K562 (cell line): ENCODE results near the gene SCGB3A2. TPM values are rescaled to one million over a fixed set of nuclear protein-coding genes. Genes with fewer than 3 reads are reported as not detected.

Source experiments
- ATAC-seq: fragments of 200-7000 bp; cut with Tn5 transposase; 3 replicates; pipeline ENCODE4 v1.9.1; 2020; ENCODE audit warnings: moderate library complexity
- BruUV-seq: library from RNA; stranded (reverse); fragments of 400-500 nt; replicated peaks from 2 replicates; lab custom pipeline; 2021; lab: Mats Ljungman, UMichigan
- CTCF ChIA-PET: fragments of 300-600 bp; formaldehyde crosslinking; extraction: SDS; loops from one replicate; lab custom pipeline; 2021; ENCODE audit warnings: low intra/inter-chr PET ratio; lab: Yijun Ruan, JAX
- POLR2A ChIA-PET: fragments of 300-600, 350-650 bp; sonication (Branson Sonifier 250); formaldehyde crosslinking; extraction: SDS; loops from one replicate; lab custom pipeline; 2021; ENCODE audit warnings: antibody characterized with exemption, inconsistent platforms; lab: Yijun Ruan, JAX
- DNase-seq, 4 experiments: peaks; one replicate each; pipeline versions ENCODE4 v3.0.0 to v3.0.0-alpha.2; 2011 to 2018; ENCODE audit warnings: low spot score in 3 of 4, mixed read lengths in 3 of 4; ENCODE audit errors: extremely low read depth in 1 of 4
- FAIRE-seq: peaks from 2 replicates; lab custom pipeline; 2011; peaks lifted over from hg19 to GRCh38; lab: Jason Lieb, UNC
- H2AFZ ChIP-seq: 2 replicates; pipeline ENCODE4 v1.6.0; 2011; ENCODE audit warnings: low read depth, low read length, control low read depth, inconsistent platforms
- H3K27ac ChIP-seq: fragments of 200-600 bp; 3 replicates; pipeline ENCODE4 v1.8.0; 2011; ENCODE audit warnings: low read depth, mild to moderate bottlenecking, control low read depth, inconsistent platforms, low read length, moderate library complexity, mixed read lengths; ENCODE audit errors: extremely low read depth
- H3K27me3 ChIP-seq, 2 experiments: fragments of 300-600 bp in 1 of 2; 2 replicates in 1 of 2; 3 replicates in 1 of 2; pipeline versions ENCODE4 v1.6.0 to v1.8.0; 2011; ENCODE audit warnings: inconsistent platforms in 2 of 2, low read length in 2 of 2, mild to moderate bottlenecking in 1 of 2, mixed read lengths in 1 of 2, moderate library complexity in 1 of 2; ENCODE audit not compliant: control insufficient read depth in 2 of 2, insufficient read depth in 2 of 2
- H3K36me3 ChIP-seq: fragments of 300-600 bp; 3 replicates; pipeline ENCODE4 v1.8.0; 2011; ENCODE audit warnings: mild to moderate bottlenecking, low read length, inconsistent platforms; ENCODE audit not compliant: control insufficient read depth, insufficient read depth
- H3K4me1 ChIP-seq, 2 experiments: fragments of 200-600 bp in 1 of 2; replicated peaks in 1 of 2; 2 replicates in 1 of 2; 3 replicates in 1 of 2; pipeline versions ENCODE4 v1.5.1 to v1.8.0; 2011; ENCODE audit warnings: inconsistent platforms in 2 of 2, low read length in 2 of 2, mild to moderate bottlenecking in 1 of 2, mixed read lengths in 1 of 2, moderate library complexity in 1 of 2; ENCODE audit not compliant: control insufficient read depth in 2 of 2, insufficient read depth in 2 of 2
- H3K4me2 ChIP-seq: 2 replicates; pipeline ENCODE4 v1.6.1; 2011; ENCODE audit warnings: low read length, control low read depth, inconsistent platforms, mixed read lengths; ENCODE audit not compliant: insufficient read depth
- H3K4me3 ChIP-seq: fragments of 200-600 bp; sonication (generic), shearing (Covaris generic); 2 replicates; pipeline ENCODE4 v1.5.1; 2016; ENCODE audit warnings: control low read depth, inconsistent platforms
- H3K79me2 ChIP-seq: fragments of 200-600 bp; 3 replicates; pipeline ENCODE4 v1.8.0; 2011; ENCODE audit warnings: low read length, inconsistent platforms; ENCODE audit not compliant: control insufficient read depth, insufficient read depth
- H3K9ac ChIP-seq, 2 experiments: 2 replicates each; pipeline versions ENCODE4 v1.6.0 to v1.6.1; 2011; ENCODE audit warnings: low read depth in 2 of 2, low read length in 2 of 2, control low read depth in 1 of 2, inconsistent platforms in 1 of 2, mild to moderate bottlenecking in 1 of 2, mixed read lengths in 1 of 2; ENCODE audit not compliant: insufficient read depth in 1 of 2
- H3K9me1 ChIP-seq: one replicate; pipeline ENCODE4 v1.6.0; 2011; ENCODE audit warnings: inconsistent platforms, mild to moderate bottlenecking, low read length, moderate library complexity; ENCODE audit not compliant: control insufficient read depth, insufficient read depth
- H3K9me3 ChIP-seq: replicated peaks from 2 replicates; pipeline ENCODE4 v1.5.1; 2011; ENCODE audit warnings: low read depth, low read length, inconsistent platforms; ENCODE audit not compliant: control insufficient read depth, insufficient read depth
- H4K20me1 ChIP-seq: replicated peaks from 2 replicates; pipeline ENCODE4 v1.6.1; 2011; ENCODE audit warnings: low read length, inconsistent platforms, mixed read lengths; ENCODE audit not compliant: control insufficient read depth, insufficient read depth
- FIP1L1 ChIP-seq: fragments of 200-400 bp; formaldehyde crosslinking; IDR thresholded peaks from 2 replicates; pipeline ENCODE4 v1.6.1; 2018; ENCODE audit warnings: mild to moderate bottlenecking, low read depth, low read length; ENCODE audit not compliant: poor library complexity, severe bottlenecking
- IFI16 ChIP-seq: fragments of 250-450 bp; sonication (Bioruptor Pico); IDR thresholded peaks from 2 replicates; pipeline ENCODE4 v2.1.2; 2022; ENCODE audit warnings: mild to moderate bottlenecking, inconsistent platforms
- NFIX ChIP-seq: fragments of 250-450 bp; sonication (Bioruptor Pico); IDR thresholded peaks from 2 replicates; pipeline ENCODE4 v1.4.0; 2020; ENCODE audit warnings: low read depth, mild to moderate bottlenecking, moderate library complexity
- NR3C1 ChIP-seq: sonication (generic); formaldehyde crosslinking; IDR thresholded peaks from 2 replicates; pipeline ENCODE4 v1.8.1; 2022; ENCODE audit warnings: missing genetic modification reagents
- POLR2G ChIP-seq: fragments of 200-400 bp; formaldehyde crosslinking; IDR thresholded peaks from 2 replicates; pipeline ENCODE4 v1.6.1; 2017; ENCODE audit warnings: low read depth, mild to moderate bottlenecking, antibody characterized with exemption, low read length, moderate library complexity
- PRMT5 ChIP-seq: sonication (generic); formaldehyde crosslinking; IDR thresholded peaks from 2 replicates; pipeline ENCODE4 v1.5.0; 2020; ENCODE audit warnings: missing genetic modification reagents
- PTBP1 ChIP-seq: fragments of 200-400 bp; formaldehyde crosslinking; IDR thresholded peaks from 2 replicates; pipeline ENCODE4 v1.6.1; 2017; ENCODE audit warnings: low read depth, low read length
- TBP ChIP-seq: optimal IDR thresholded peaks from 2 replicates; pipeline ENCODE3; 2011; ENCODE audit warnings: low read depth, low read length, improper control_type of control experiment
- WGBS: fragments of 100-300 bp; shearing (Covaris generic); methylation state at CpG from one replicate; pipeline ENCODE4 v1.1.6; 2016; ENCODE audit warnings: low coverage, mixed read lengths; ENCODE audit not compliant: insufficient coverage; ENCODE audit errors: missing lambda C conversion rate; 5-methylcytosine and 5-hydroxymethylcytosine counted together
- in situ Hi-C: fragments of 300-500 bp; cut with MboI; formaldehyde crosslinking; loops from 4 replicates; pipeline ENCODE4 v1.15.0; 2018; ENCODE audit warnings: inconsistent platforms, mixed read lengths
- intact Hi-C: fragments of 100-400 bp; cut with micrococcal nuclease; formaldehyde crosslinking; loops from 2 replicates; pipeline ENCODE4 v1.14.2; 2022
- polyA plus RNA-seq, 8 experiments: library from polyadenylated mRNA; depleted of rRNA in 4 of 8; stranded (reverse) in 5 of 8; unstranded in 3 of 8; fragments of >200 nt; fragmentation: Nextera tagmentation in 2 of 8; fragmentation: Illumina TruSeq in 1 of 8; extraction: Ambion mirVana in 2 of 8; extraction: Trizol in 1 of 8; gene quantifications; 2 replicates each; pipeline versions ENCODE4 v1.2.1 to v1.2.3, GENCODE V29; 2011 to 2014; ENCODE audit warnings: inconsistent platforms in 1 of 8, missing spikeins in 1 of 8
- total RNA-seq, 7 experiments: library from RNA; depleted of rRNA in 6 of 7; stranded (reverse); fragments of >200 nt in 6 of 7; fragmentation: Illumina TruSeq in 2 of 7; extraction: Trizol in 2 of 7; gene quantifications; 2 replicates each; pipeline versions ENCODE4 v1.2.1 to v1.2.3, GENCODE V29; 2011 to 2021; ENCODE audit warnings: low replicate concordance in 1 of 7
- TF ChIP-seq, protein P1 (sequence below): fragments of 450-650 bp; formaldehyde crosslinking; IDR thresholded peaks from 2 replicates; pipeline ENCODE4 v1.4.0; 2022; ENCODE audit warnings: missing genetic modification characterization

Gene SCGB3A2
- total and polyA plus RNA-seq, 9 of the 15 experiments (the other 6 are each of a cell fraction or from before 2014, with no cell fraction given), result 0.35 TPM; not detected in 8

DNA sequence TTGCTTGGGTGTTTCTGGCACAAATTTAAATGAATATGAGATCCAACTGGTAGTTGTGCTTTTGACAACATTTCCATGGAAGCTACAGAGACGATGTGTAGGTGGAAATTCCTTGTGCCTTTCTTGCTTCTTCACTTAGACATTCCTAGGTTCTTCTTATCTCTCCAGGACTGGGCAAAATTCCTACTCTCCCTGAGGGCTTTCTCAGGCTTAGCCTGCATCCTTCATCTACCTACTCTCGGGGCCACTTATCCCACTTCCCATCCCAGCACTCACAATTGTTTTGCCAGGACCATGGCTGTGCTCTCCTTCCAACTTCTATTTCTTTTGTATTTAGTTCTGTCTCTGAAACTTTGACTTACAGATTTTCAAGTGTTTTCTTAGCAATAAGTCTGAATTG, 29.3 kb upstream of the SCGB3A2 start:
- in situ Hi-C loops, result no loop called here
- H3K27me3 ChIP-seq, result no peaks in the 10 kb centered on the region
- no peaks in the 10 kb centered on the region for H3K9me1 ChIP-seq
- no peaks in the 10 kb centered on the region for H3K4me1 ChIP-seq
- no peak for DNase-seq
- intact Hi-C loops, result no loop called here
- H3K9ac ChIP-seq, result no peak overlapping the region
- POLR2A ChIA-PET, result interaction anchor here (0.7 to 0.8 kb wide), 2 partner anchors 15 to 19 kb away, joined by 3 read pairs; no protein-coding TSS in a partner anchor
- H3K79me2 ChIP-seq, result no peaks in the 10 kb centered on the region
- CTCF ChIA-PET, result no interaction called here
- no peak overlapping the region for H3K4me2 ChIP-seq
- no peak overlapping the region for H2AFZ ChIP-seq
- WGBS, result 0% methylated on average over 2 of the region's 2 CpGs
- H3K9me3 ChIP-seq, result no peaks in the 10 kb centered on the region
- no TSS peak for BruUV-seq
- TF ChIP-seq, protein P1, sequence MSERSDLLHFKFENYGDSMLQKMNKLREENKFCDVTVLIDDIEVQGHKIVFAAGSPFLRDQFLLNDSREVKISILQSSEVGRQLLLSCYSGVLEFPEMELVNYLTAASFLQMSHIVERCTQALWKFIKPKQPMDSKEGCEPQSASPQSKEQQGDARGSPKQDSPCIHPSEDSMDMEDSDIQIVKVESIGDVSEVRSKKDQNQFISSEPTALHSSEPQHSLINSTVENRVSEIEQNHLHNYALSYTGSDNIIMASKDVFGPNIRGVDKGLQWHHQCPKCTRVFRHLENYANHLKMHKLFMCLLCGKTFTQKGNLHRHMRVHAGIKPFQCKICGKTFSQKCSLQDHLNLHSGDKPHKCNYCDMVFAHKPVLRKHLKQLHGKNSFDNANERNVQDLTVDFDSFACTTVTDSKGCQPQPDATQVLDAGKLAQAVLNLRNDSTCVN (CRISPR knock-in tag), result no peak
- no peak for TF ChIP-seq FIP1L1
- TF ChIP-seq IFI16 (CRISPR knock-in tag), result no peak
- no peak for ATAC-seq
- no peak overlapping the region for H3K27ac ChIP-seq
- no peak for FAIRE-seq
- H4K20me1 ChIP-seq, result no peaks in the 10 kb centered on the region
- no peaks in the 10 kb centered on the region for H3K36me3 ChIP-seq
- H3K4me3 ChIP-seq, result no peak overlapping the region

DNA sequence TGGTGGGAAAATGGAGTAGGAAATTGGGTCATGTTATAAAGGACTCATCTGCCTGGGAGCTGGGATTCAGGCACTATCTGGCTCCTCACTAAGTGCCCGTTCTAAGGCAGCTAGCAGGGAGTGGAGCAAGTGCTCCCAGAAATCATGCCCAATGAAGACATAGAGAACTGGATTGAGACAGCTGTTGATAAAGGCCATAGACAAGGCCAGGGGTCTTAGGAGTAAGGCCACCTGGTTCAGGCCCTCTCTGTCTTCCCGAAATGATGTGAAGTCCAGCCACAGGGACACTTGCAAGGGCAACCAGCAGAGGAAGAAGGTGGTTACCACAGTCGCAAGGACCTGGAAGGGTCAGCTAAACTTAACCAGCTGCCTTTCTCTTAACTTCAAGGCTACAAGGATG, 26.9 kb upstream of the SCGB3A2 start:
- no TSS peak for BruUV-seq
- Histone ChIP-seq H3K36me3 (no peaks in the 10 kb centered on the region), H3K4me1 (no peaks in the 10 kb centered on the region), H2AFZ (no peak overlapping the region), H4K20me1 (no peaks in the 10 kb centered on the region), H3K9me3 (no peaks in the 10 kb centered on the region), H3K27ac (no peak overlapping the region), H3K9me1 (no peaks in the 10 kb centered on the region), H3K9ac (no peak overlapping the region), H3K4me2 (no peak overlapping the region), H3K27me3 (no peaks in the 10 kb centered on the region), H3K79me2 (no peaks in the 10 kb centered on the region), H3K4me3 (no peak overlapping the region)
- intact Hi-C loops (loop anchor here (10.0 kb wide), 1 partner anchor 593 kb away; no protein-coding TSS in a partner anchor), in situ Hi-C loops (no loop called here)
- ChIA-PET CTCF (no interaction called here), POLR2A (no interaction called here)
- no peak for ATAC-seq
- WGBS, result 4% methylated on average over 3 of the region's 3 CpGs
- no peak for FAIRE-seq
- DNase-seq, result no peak
- no peak for TF ChIP-seq NR3C1 (CRISPR knock-in tag)
- no peak for TF ChIP-seq PRMT5 (CRISPR knock-in tag)
- no peak for TF ChIP-seq TBP
- no peak for TF ChIP-seq NFIX (CRISPR knock-in tag)
- TF ChIP-seq PTBP1, result no peak
- TF ChIP-seq POLR2G, result no peak
